ENCODE measurements around the gene CDKN2C. TPM values are rescaled to one million over a fixed set of nuclear protein-coding genes. Genes with fewer than 3 reads are reported as not detected.
"Not testable (repeated sequence)": the region's sequence is repeated elsewhere in the genome, so short reads cannot be mapped to it uniquely, and the experiment has no call there.

CDKN2C gene
- total and polyA plus RNA-seq, 2 experiments from 2014 or later: 11.7 to 17.3 TPM

GRCh38 chr1:51002516-51002915 lies 32.5 kb downstream of the CDKN2C start:
- Histone ChIP-seq H3K9ac (no peak overlapping the region), H3K4me2 (ENCODE audit: unreplicated experiment) (no peak overlapping the region), H3F3A (ENCODE audit: insufficient read depth) (no peaks in the 10 kb centered on the region), H3K9me3 (ENCODE audit: low read depth) (no peaks in the 10 kb centered on the region), H3K4me1 (ENCODE audit: insufficient read depth) (no peaks in the 10 kb centered on the region), H3K27ac (no peak overlapping the region), H3K9me2 (ENCODE audit: insufficient read depth) (no peaks in the 10 kb centered on the region), H3K79me2 (ENCODE audit: insufficient read depth) (no peaks in the 10 kb centered on the region), H3K36me3 (ENCODE audit: low read depth) (no peaks in the 10 kb centered on the region), H2AFZ (no peak overlapping the region), H3K27me3 (replicated peaks; ENCODE audit: insufficient read depth) (no peaks in the 10 kb centered on the region), H3K4me3 (no peak overlapping the region), H4K20me1 (ENCODE audit: insufficient read depth) (no peaks in the 10 kb centered on the region)
- 86 to 89% methylated on average over 6 of the region's 6 CpGs for WGBS, 2 experiments (ENCODE audit: low coverage in 1 of 2, low lambda C conversion rate in 2 of 2, missing lambda C conversion rate in 2 of 2)
- in situ Hi-C loops (cut with MboI): no loop called here
- no peak for TF ChIP-seq EZH2phosphoT487 (IDR thresholded peaks at IDR 0.05; ENCODE audit: insufficient read depth, low read depth)
- no peak for TF ChIP-seq EZH2 (IDR thresholded peaks at IDR 0.05; ENCODE audit: insufficient read depth, poor library complexity, severe bottlenecking)
- no peak for DNase-seq

- H3K9me2 ChIP-seq (ENCODE audit: insufficient read depth); H2AFZ ChIP-seq; H3K27ac ChIP-seq; H3K9ac ChIP-seq; in situ Hi-C loops (cut with MboI); H3K79me2 ChIP-seq (ENCODE audit: insufficient read depth); H3K36me3 ChIP-seq (ENCODE audit: low read depth); H3F3A ChIP-seq (ENCODE audit: insufficient read depth); H3K27me3 ChIP-seq (replicated peaks; ENCODE audit: insufficient read depth); H3K4me2 ChIP-seq (ENCODE audit: unreplicated experiment); H3K4me1 ChIP-seq (ENCODE audit: insufficient read depth); DNase-seq; H4K20me1 ChIP-seq (ENCODE audit: insufficient read depth); H3K4me3 ChIP-seq; H3K9me3 ChIP-seq (ENCODE audit: low read depth): not testable (repeated sequence)
- 72 to 75% methylated on average over 4 of the region's 4 CpGs for WGBS, 2 experiments (ENCODE audit: low coverage in 1 of 2, low lambda C conversion rate in 2 of 2, missing lambda C conversion rate in 2 of 2)
Observed at GRCh38 chr1:51005549-51005948, 35.5 kb downstream of the CDKN2C start.

- H3K9ac ChIP-seq: no peak overlapping the region
- H3K9me2 ChIP-seq (ENCODE audit: insufficient read depth): no peaks in the 10 kb centered on the region
- H3F3A ChIP-seq (ENCODE audit: insufficient read depth): no peaks in the 10 kb centered on the region
- 88 to 90% methylated on average over 3 of the region's 3 CpGs for WGBS, 2 experiments (ENCODE audit: low coverage in 1 of 2, low lambda C conversion rate in 2 of 2, missing lambda C conversion rate in 2 of 2)
- no peak overlapping the region for H3K27ac ChIP-seq
- in situ Hi-C loops (cut with MboI): no loop called here
- H3K36me3 ChIP-seq (ENCODE audit: low read depth): no peaks in the 10 kb centered on the region
- H3K4me1 ChIP-seq (ENCODE audit: insufficient read depth): no peaks in the 10 kb centered on the region
- no peaks in the 10 kb centered on the region for H4K20me1 ChIP-seq (ENCODE audit: insufficient read depth)
- TF ChIP-seq EZH2 (IDR thresholded peaks at IDR 0.05; ENCODE audit: insufficient read depth, poor library complexity, severe bottlenecking): no peak
- no peak for TF ChIP-seq EZH2phosphoT487 (IDR thresholded peaks at IDR 0.05; ENCODE audit: insufficient read depth, low read depth)
- no peak overlapping the region for H2AFZ ChIP-seq
- H3K27me3 ChIP-seq (replicated peaks; ENCODE audit: insufficient read depth): no peaks in the 10 kb centered on the region
- H3K4me2 ChIP-seq (ENCODE audit: unreplicated experiment): no peak overlapping the region
- no peaks in the 10 kb centered on the region for H3K9me3 ChIP-seq (ENCODE audit: low read depth)
- H3K4me3 ChIP-seq: no peak overlapping the region
- no peak for DNase-seq
- H3K79me2 ChIP-seq (ENCODE audit: insufficient read depth): no peaks in the 10 kb centered on the region
Observed at GRCh38 chr1:51009381-51009780, 39.3 kb downstream of the CDKN2C start.

- in situ Hi-C loops (cut with MboI): no loop called here
- no peak overlapping the region for H2AFZ ChIP-seq
- no peaks in the 10 kb centered on the region for H3K79me2 ChIP-seq (ENCODE audit: insufficient read depth)
- H3K27me3 ChIP-seq (replicated peaks; ENCODE audit: insufficient read depth): no peaks in the 10 kb centered on the region
- no peak overlapping the region for H3K4me3 ChIP-seq
- no peak for TF ChIP-seq EZH2phosphoT487 (IDR thresholded peaks at IDR 0.05; ENCODE audit: insufficient read depth, low read depth)
- H3K36me3 ChIP-seq (ENCODE audit: low read depth): no peaks in the 10 kb centered on the region
- no peaks in the 10 kb centered on the region for H3F3A ChIP-seq (ENCODE audit: insufficient read depth)
- H4K20me1 ChIP-seq (ENCODE audit: insufficient read depth): no peaks in the 10 kb centered on the region
- H3K9me3 ChIP-seq (ENCODE audit: low read depth): no peaks in the 10 kb centered on the region
- no peaks in the 10 kb centered on the region for H3K4me1 ChIP-seq (ENCODE audit: insufficient read depth)
- H3K9me2 ChIP-seq (ENCODE audit: insufficient read depth): no peaks in the 10 kb centered on the region
- 91 to 96% methylated on average over 1 of the region's 1 CpG for WGBS, 2 experiments (ENCODE audit: low coverage in 1 of 2, low lambda C conversion rate in 2 of 2, missing lambda C conversion rate in 2 of 2)
- H3K27ac ChIP-seq: no peak overlapping the region
- H3K9ac ChIP-seq: no peak overlapping the region
- no peak for DNase-seq
- no peak overlapping the region for H3K4me2 ChIP-seq (ENCODE audit: unreplicated experiment)
Observed at GRCh38 chr1:51014878-51015277, 44.8 kb downstream of the CDKN2C start.

- no peaks in the 10 kb centered on the region for H3K9me3 ChIP-seq (ENCODE audit: low read depth)
- no peaks in the 10 kb centered on the region for H3K27me3 ChIP-seq (replicated peaks; ENCODE audit: insufficient read depth)
- H3F3A ChIP-seq (ENCODE audit: insufficient read depth): no peaks in the 10 kb centered on the region
- no peak overlapping the region for H3K4me3 ChIP-seq
- H3K4me1 ChIP-seq (ENCODE audit: insufficient read depth): no peaks in the 10 kb centered on the region
- H3K36me3 ChIP-seq (ENCODE audit: low read depth): no peaks in the 10 kb centered on the region
- H3K9me2 ChIP-seq (ENCODE audit: insufficient read depth): no peaks in the 10 kb centered on the region
- H3K79me2 ChIP-seq (ENCODE audit: insufficient read depth): no peaks in the 10 kb centered on the region
- TF ChIP-seq EZH2phosphoT487 (IDR thresholded peaks at IDR 0.05; ENCODE audit: insufficient read depth, low read depth) (no peak), EZH2 (IDR thresholded peaks at IDR 0.05; ENCODE audit: insufficient read depth, poor library complexity, severe bottlenecking) (no peak)
- in situ Hi-C loops (cut with MboI): loop anchor here (10.0 kb wide), 1 partner anchor 245 kb away; no protein-coding TSS in a partner anchor
- no peak overlapping the region for H3K27ac ChIP-seq
- H4K20me1 ChIP-seq (ENCODE audit: insufficient read depth): no peaks in the 10 kb centered on the region
- no peak overlapping the region for H2AFZ ChIP-seq
- peak; percentile 32 for DNase-seq
- H3K9ac ChIP-seq: no peak overlapping the region
- H3K4me2 ChIP-seq (ENCODE audit: unreplicated experiment): no peak overlapping the region
Observed at GRCh38 chr1:51019811-51020210, 49.8 kb downstream of the CDKN2C start.

Other genes starting within 250 kb of the CDKN2C start
- 49.1 and 53.9 TPM in 2 replicates for gene FAF1, start 10.0 kb upstream of the CDKN2C start, total RNA-seq (2014; rRNA removed; shearing (Covaris generic))
- 7.2 and 9.5 TPM in 2 replicates for gene FAF1, start 10.0 kb upstream of the CDKN2C start, polyA plus RNA-seq (2016; fragmentation: Nextera tagmentation; extraction: Ambion mirVana)
- gene C1orf185, start 132.0 kb downstream of the CDKN2C start, total RNA-seq (2014; rRNA removed; shearing (Covaris generic)): not detected in 2 replicates
- not detected in 2 replicates for gene C1orf185, start 132.0 kb downstream of the CDKN2C start, polyA plus RNA-seq (2016; fragmentation: Nextera tagmentation; extraction: Ambion mirVana)

All from GM23248 (cell line).